H9 (cell line): Measurements from ENCODE around the gene CUL2. TPM values are rescaled to one million over a fixed set of nuclear protein-coding genes. Genes with fewer than 3 reads are reported as not detected.

ENCODE experiments used
- DNase-seq: peaks from one replicate; pipeline ENCODE4 v3.0.0-alpha.2; 2017
- H2AFZ ChIP-seq: one replicate; pipeline ENCODE4 v1.6.1; 2013; ENCODE audit warnings: mild to moderate bottlenecking, low read length, control low read depth, moderate library complexity
- H2AK5ac ChIP-seq: 2 replicates; pipeline ENCODE4 v1.6.1; 2013; ENCODE audit warnings: low read length, control low read depth, mixed read lengths; ENCODE audit not compliant: insufficient read length
- H2BK120ac ChIP-seq: one replicate; pipeline ENCODE4 v1.6.1; 2013; ENCODE audit warnings: low read depth, mild to moderate bottlenecking, low read length, control low read depth, inconsistent platforms; ENCODE audit not compliant: poor library complexity, severe bottlenecking
- H2BK12ac ChIP-seq: 2 replicates; pipeline ENCODE4 v1.6.1; 2013; ENCODE audit warnings: low read length, control low read depth, mixed read lengths, low read depth; ENCODE audit not compliant: insufficient read length
- H2BK15ac ChIP-seq: 2 replicates; pipeline ENCODE4 v1.6.1; 2013; ENCODE audit warnings: low read depth, low read length, control low read depth
- H2BK20ac ChIP-seq: one replicate; pipeline ENCODE4 v1.6.1; 2013; ENCODE audit warnings: low read depth, mild to moderate bottlenecking, low read length, control low read depth, inconsistent platforms; ENCODE audit not compliant: poor library complexity, severe bottlenecking
- H2BK5ac ChIP-seq: 2 replicates; pipeline ENCODE4 v1.6.1; 2013; ENCODE audit warnings: low read length, control low read depth, mixed read lengths; ENCODE audit not compliant: insufficient read length
- H3K14ac ChIP-seq: 2 replicates; pipeline ENCODE4 v1.6.1; 2013; ENCODE audit warnings: low read length, control low read depth; ENCODE audit not compliant: insufficient read depth
- H3K18ac ChIP-seq: 2 replicates; pipeline ENCODE4 v1.6.1; 2013; ENCODE audit warnings: low read depth, mild to moderate bottlenecking, mixed read lengths, low read length, control low read depth; ENCODE audit not compliant: insufficient read length
- H3K23ac ChIP-seq: 2 replicates; pipeline ENCODE4 v1.6.1; 2013; ENCODE audit warnings: low read length, control low read depth, mixed read lengths, low read depth; ENCODE audit not compliant: insufficient read length
- H3K23me2 ChIP-seq: 2 replicates; pipeline ENCODE4 v1.6.1; 2013; ENCODE audit warnings: low read depth, mild to moderate bottlenecking, mixed read lengths, low read length, control low read depth; ENCODE audit not compliant: insufficient read length, poor library complexity, severe bottlenecking
- H3K27ac ChIP-seq: 2 replicates; pipeline ENCODE4 v1.5.1; 2013; ENCODE audit warnings: low read length, control low read depth, mixed read lengths, low read depth; ENCODE audit not compliant: insufficient read length
- H3K27me3 ChIP-seq: 2 replicates; pipeline ENCODE4 v1.6.1; 2013; ENCODE audit warnings: low read length, control low read depth, inconsistent platforms; ENCODE audit not compliant: insufficient read depth
- H3K4ac ChIP-seq: 2 replicates; pipeline ENCODE4 v1.6.1; 2013; ENCODE audit warnings: low read depth, mild to moderate bottlenecking, control low read depth, inconsistent platforms, low read length, moderate library complexity
- H3K4me1 ChIP-seq: 2 replicates; pipeline ENCODE4 v1.6.1; 2013; ENCODE audit warnings: low read length, control low read depth, inconsistent platforms; ENCODE audit not compliant: insufficient read depth
- H3K4me2 ChIP-seq: 2 replicates; pipeline ENCODE4 v1.6.1; 2013; ENCODE audit warnings: low read length, control low read depth, mixed read lengths; ENCODE audit not compliant: insufficient read length, insufficient read depth
- H3K56ac ChIP-seq: 2 replicates; pipeline ENCODE4 v1.6.1; 2013; ENCODE audit warnings: low read depth, mild to moderate bottlenecking, mixed read lengths, low read length, control low read depth; ENCODE audit not compliant: insufficient read length
- H3K79me1 ChIP-seq: 2 replicates; pipeline ENCODE4 v1.6.1; 2013; ENCODE audit warnings: low read depth, mild to moderate bottlenecking, moderate library complexity, low read length, control low read depth, inconsistent platforms; ENCODE audit not compliant: insufficient read depth, poor library complexity, severe bottlenecking
- H3K79me2 ChIP-seq: 2 replicates; pipeline ENCODE4 v1.6.1; 2013; ENCODE audit warnings: low read length, control low read depth, inconsistent platforms; ENCODE audit not compliant: insufficient read depth
- H3K9ac ChIP-seq: 2 replicates; pipeline ENCODE4 v1.6.1; 2013; ENCODE audit warnings: low read length, control low read depth, mixed read lengths; ENCODE audit not compliant: insufficient read length; ENCODE audit errors: extremely low read depth
- H3K9me3 ChIP-seq: one replicate; pipeline ENCODE4 v1.6.1; 2013; ENCODE audit warnings: low read depth, low read length, inconsistent platforms; ENCODE audit not compliant: control insufficient read depth
- H3T11ph ChIP-seq: one replicate; pipeline ENCODE4 v1.6.1; 2013; ENCODE audit warnings: mild to moderate bottlenecking, low read length, control low read depth, inconsistent platforms
- H4K20me1 ChIP-seq: one replicate; pipeline ENCODE4 v1.6.1; 2013; ENCODE audit not compliant: control insufficient read depth, insufficient read length, insufficient read depth
- H4K5ac ChIP-seq: 2 replicates; pipeline ENCODE4 v1.6.1; 2013; ENCODE audit warnings: low read depth, mild to moderate bottlenecking, mixed read lengths, low read length, control low read depth; ENCODE audit not compliant: insufficient read length
- H4K8ac ChIP-seq: replicated peaks from 2 replicates; pipeline ENCODE4 v1.6.1; 2013; ENCODE audit warnings: low read length, control low read depth, mixed read lengths, low read depth; ENCODE audit not compliant: insufficient read length
- H4K91ac ChIP-seq: 2 replicates; pipeline ENCODE4 v1.6.1; 2013; ENCODE audit warnings: low read depth, mild to moderate bottlenecking, moderate library complexity, mixed read lengths, low read length, control low read depth; ENCODE audit not compliant: insufficient read length
- H3K27ac Mint-ChIP-seq, 3 experiments: 2 replicates in 2 of 3; 3 replicates in 1 of 3; pipeline ENCODE4 v1.8.0; 2020 to 2021; ENCODE audit warnings: mixed read lengths in 3 of 3, mild to moderate bottlenecking in 1 of 3, moderate library complexity in 1 of 3
- H3K27me3 Mint-ChIP-seq: 2 replicates; pipeline ENCODE4 v1.8.0; 2021; ENCODE audit warnings: low read depth, mild to moderate bottlenecking, moderate library complexity, mixed read lengths
- H3K36me3 Mint-ChIP-seq, 3 experiments: 2 replicates in 2 of 3; 3 replicates in 1 of 3; pipeline ENCODE4 v1.8.0; 2020 to 2021; ENCODE audit warnings: low read depth in 3 of 3, mixed read lengths in 3 of 3; ENCODE audit not compliant: insufficient read depth in 1 of 3
- H3K4me1 Mint-ChIP-seq, 2 experiments: 2 replicates each; pipeline ENCODE4 v1.8.0; 2020; ENCODE audit warnings: mixed read lengths in 2 of 2
- H3K4me3 Mint-ChIP-seq, 2 experiments: 2 replicates in 1 of 2; 3 replicates in 1 of 2; pipeline ENCODE4 v1.8.0; 2020 to 2021; ENCODE audit warnings: mild to moderate bottlenecking in 2 of 2, mixed read lengths in 2 of 2, moderate library complexity in 1 of 2
- H3K9me3 Mint-ChIP-seq, 2 experiments: 2 replicates in 1 of 2; 3 replicates in 1 of 2; pipeline ENCODE4 v1.8.0; 2020; ENCODE audit warnings: mild to moderate bottlenecking in 2 of 2, mixed read lengths in 2 of 2, moderate library complexity in 1 of 2
- CTCF ChIP-seq: fragments of 200-600 bp; sonication (generic); conservative IDR thresholded peaks from 3 replicates; pipeline ENCODE4 v1.8.0; 2021; ENCODE audit warnings: antibody characterized with exemption, mild to moderate bottlenecking
- WGBS: extraction: QIAGEN DNeasy Blood & Tissue Kit; methylation state at CpG from one replicate; pipeline ENCODE4 v1.1.7; 2013; ENCODE audit warnings: missing lambda C conversion rate, low lambda C conversion rate, mixed read lengths; ENCODE audit not compliant: insufficient read length; ENCODE audit errors: extremely low coverage; 5-methylcytosine and 5-hydroxymethylcytosine counted together
- total RNA-seq: library from RNA; stranded (reverse); gene quantifications from 2 replicates; pipeline ENCODE4 v1.2.1, GENCODE V29; 2021

CUL2 gene
- total RNA-seq, 1 experiment from 2014 or later, result 43.3 TPM

DNA sequence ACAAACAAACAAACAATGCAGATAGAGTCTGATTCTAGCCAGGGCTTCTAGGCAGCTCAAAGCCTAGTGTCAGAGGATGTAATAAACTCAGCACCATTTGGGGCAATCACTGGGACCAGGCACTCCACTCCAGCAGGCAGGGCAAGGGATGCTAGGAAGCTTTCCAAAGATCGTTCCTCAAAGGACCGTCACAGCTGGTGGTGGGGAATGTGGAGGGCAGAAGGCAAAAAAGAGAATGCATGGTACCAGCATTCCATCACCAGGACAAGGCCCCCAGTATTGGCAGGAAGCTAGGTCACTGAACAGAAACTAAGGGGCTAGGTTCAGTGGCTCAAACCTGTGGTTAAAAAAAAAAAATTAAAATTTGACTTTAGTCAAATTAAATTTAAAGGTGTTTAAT lies 94.2 kb downstream of the CUL2 start:
- H3K4me3 Mint-ChIP-seq, result no peak overlapping the region
- H3K18ac ChIP-seq, result no peak overlapping the region
- H3K27me3 Mint-ChIP-seq, result peaks cover 5% of the 10 kb centered on the region
- H3K27me3 ChIP-seq, result peaks cover 3% of the 10 kb centered on the region; the same call in 1 of the 2 replicates
- H4K91ac ChIP-seq, result no peak overlapping the region
- DNase-seq, result peak; percentile 64
- no peak overlapping the region for H2BK12ac ChIP-seq
- no peaks in the 10 kb centered on the region for H3K23me2 ChIP-seq
- no peak overlapping the region for H3K4me2 ChIP-seq
- TF ChIP-seq CTCF, result no peak
- H3K4ac ChIP-seq, result no peak overlapping the region
- no peaks in the 10 kb centered on the region for H3K36me3 Mint-ChIP-seq
- H2AFZ ChIP-seq, result no peak overlapping the region
- H2BK5ac ChIP-seq, result no peak overlapping the region
- no peaks in the 10 kb centered on the region for H3K79me2 ChIP-seq
- H4K5ac ChIP-seq, result no peak overlapping the region
- no peaks in the 10 kb centered on the region for H3K9me3 ChIP-seq
- no peak overlapping the region for H2AK5ac ChIP-seq
- no peak overlapping the region for H2BK120ac ChIP-seq
- H3K4me1 Mint-ChIP-seq, result peaks cover 20 to 22% of the 10 kb centered on the region in 2 experiments
- no peaks in the 10 kb centered on the region for H4K20me1 ChIP-seq
- no peaks in the 10 kb centered on the region for H3K9me3 Mint-ChIP-seq
- H3K56ac ChIP-seq, result no peak overlapping the region
- H2BK20ac ChIP-seq, result no peak overlapping the region
- peaks cover 10% of the 10 kb centered on the region for H3K4me1 ChIP-seq
- H3K14ac ChIP-seq, result no peak overlapping the region
- H3K79me1 ChIP-seq, result no peaks in the 10 kb centered on the region
- no CpG with 5 or more reads among the region's 2 CpGs for WGBS
- H3K27ac Mint-ChIP-seq, result no peak overlapping the region
- H3K9ac ChIP-seq, result no peak overlapping the region
- no peak overlapping the region for H2BK15ac ChIP-seq
- H3T11ph ChIP-seq, result no peak overlapping the region
- no peak overlapping the region for H3K23ac ChIP-seq
- no peak overlapping the region for H3K27ac ChIP-seq
- H4K8ac ChIP-seq, result no peak overlapping the region
